ENCODE measurements around the gene C20orf202. TPM values are rescaled to one million over a fixed set of nuclear protein-coding genes. Genes with fewer than 3 reads are reported as not detected.

C20orf202 gene
- polyA plus RNA-seq, 1 of the 3 experiments (the other 2 are of a cell fraction), result not detected

- no peaks in the 10 kb centered on the region for H3K27me3 ChIP-seq (ENCODE audit: insufficient read depth)
- CTCF ChIA-PET, result interaction anchor here (1.3 kb wide), 1 partner anchor 31 kb away, joined by 4 read pairs; no protein-coding TSS in a partner anchor
- WGBS (ENCODE audit: low lambda C conversion rate), result 88% methylated on average over 9 of the region's 9 CpGs
- no peak overlapping the region; a peak in 1 of 4 replicates for H3K27ac ChIP-seq (ENCODE audit: low read depth in 2 of 2, low read length in 1 of 2)
- H3K36me3 ChIP-seq (replicated peaks in 1 of 2; ENCODE audit: control insufficient read depth in 1 of 2, insufficient read depth in 2 of 2, low read length in 1 of 2), result peaks cover 35 to 94% of the 10 kb centered on the region in 2 experiments
- no peaks in the 10 kb centered on the region for H3K79me2 ChIP-seq (ENCODE audit: insufficient read depth)
- no peak for TF ChIP-seq CTCF (IDR thresholded peaks at IDR 0.05)
- TF ChIP-seq POLR2AphosphoS5 (IDR thresholded peaks at IDR 0.05; ENCODE audit: low read depth, low read length), result no peak
- TF ChIP-seq MXI1 (IDR thresholded peaks at IDR 0.05; ENCODE audit: low read depth, low read length), result no peak
- no peak for TF ChIP-seq FOSL2 (IDR thresholded peaks at IDR 0.05; ENCODE audit: borderline replicate concordance, low read depth)
- no peak for TF ChIP-seq SIN3A (IDR thresholded peaks at IDR 0.05; ENCODE audit: borderline replicate concordance, low read depth, low read length)
- TF ChIP-seq RAD21 (IDR thresholded peaks at IDR 0.05; ENCODE audit: low read length), result no peak
- TF ChIP-seq CHD2 (IDR thresholded peaks at IDR 0.05; ENCODE audit: low read length, partially characterized antibody), result no peak
- TF ChIP-seq MEF2A (IDR thresholded peaks at IDR 0.05; ENCODE audit: borderline replicate concordance, low read depth), result no peak
- TF ChIP-seq FOXJ3 (CRISPR knock-in tag; IDR thresholded peaks at IDR 0.05), result no peak
- TF ChIP-seq RCOR1 (IDR thresholded peaks at IDR 0.05; ENCODE audit: low read length), result no peak
- TF ChIP-seq IRF3 (IDR thresholded peaks at IDR 0.05; ENCODE audit: low read depth, low read length), result no peak
- no peak for TF ChIP-seq GATA2 (CRISPR knock-in tag; IDR thresholded peaks at IDR 0.05)
- TF ChIP-seq USF1 (IDR thresholded peaks at IDR 0.05; ENCODE audit: borderline replicate concordance, low read depth), result no peak
- TF ChIP-seq EP300 (IDR thresholded peaks at IDR 0.05; ENCODE audit: borderline replicate concordance in 1 of 2, low read depth in 1 of 2, low read length in 1 of 2), result no peak
- TF ChIP-seq, protein P1, sequence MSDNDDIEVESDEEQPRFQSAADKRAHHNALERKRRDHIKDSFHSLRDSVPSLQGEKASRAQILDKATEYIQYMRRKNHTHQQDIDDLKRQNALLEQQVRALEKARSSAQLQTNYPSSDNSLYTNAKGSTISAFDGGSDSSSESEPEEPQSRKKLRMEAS (IDR thresholded peaks at IDR 0.05; ENCODE audit: low read depth), result no peak
- H3F3A ChIP-seq (replicated peaks; ENCODE audit: insufficient read depth), result no peaks in the 10 kb centered on the region
- POLR2A ChIA-PET, result no interaction called here
- H4K20me1 ChIP-seq (ENCODE audit: insufficient read depth), result no peaks in the 10 kb centered on the region; the same call in 1 of the 2 replicates
- H3K9ac ChIP-seq, result no peak overlapping the region
- DNase-seq, result no peak
- no peak overlapping the region for H3K4me3 ChIP-seq (ENCODE audit: low read depth in 2 of 2, low read length in 1 of 2)
- no peaks in the 10 kb centered on the region for H3K9me3 ChIP-seq
- H3K9me2 ChIP-seq, result no peaks in the 10 kb centered on the region
- H2AFZ ChIP-seq (ENCODE audit: low read depth), result no peak overlapping the region
- no peaks in the 10 kb centered on the region for H3K4me1 ChIP-seq (ENCODE audit: control insufficient read depth in 1 of 2, insufficient read depth in 2 of 2, low read depth in 1 of 2, low read length in 1 of 2)
- no peak overlapping the region for H3K4me2 ChIP-seq
These were observed 37.3 kb upstream of the C20orf202 start for GRCh38 chr20:1165941-1166340.

Measured in SK-N-SH (cell line).